IMR-90 (cell line): ENCODE measurements around the gene MAGED1. TPM values are rescaled to one million over a fixed set of nuclear protein-coding genes. Genes with fewer than 3 reads are reported as not detected.

ENCODE experiments used
- ATAC-seq: fragments of 200-7000 bp; cut with Tn5 transposase; 2 replicates; pipeline ENCODE4 v1.9.1; 2020; ENCODE audit warnings: low read depth, mild to moderate bottlenecking, moderate library complexity
- Bru-seq: library from RNA; stranded (reverse); fragments of 400-500 nt; gene quantifications from one replicate; lab custom pipeline; 2021; lab: Mats Ljungman, UMichigan
- BruChase-seq, 2 experiments: library from RNA; stranded (reverse); fragments of 400-500 nt; gene quantifications; one replicate each; lab custom pipeline; 2021; lab: Mats Ljungman, UMichigan
- BruUV-seq: library from RNA; stranded (reverse); fragments of 400-500 nt; replicated peaks from 2 replicates; lab custom pipeline; 2021; lab: Mats Ljungman, UMichigan
- CTCF ChIA-PET: fragments of 300-600 bp; formaldehyde crosslinking; extraction: SDS; loops from one replicate; lab custom pipeline; 2021; ENCODE audit warnings: antibody characterized with exemption; lab: Yijun Ruan, JAX
- POLR2A ChIA-PET: fragments of 300-600 bp; sonication (Branson Sonifier 250); formaldehyde crosslinking; loops from one replicate; lab custom pipeline; 2022; ENCODE audit warnings: antibody characterized with exemption; ENCODE audit not compliant: unreplicated experiment; lab: Charles Lee
- DNase-seq: peaks from one replicate; pipeline ENCODE4 v3.0.0; 2013
- H2AFZ ChIP-seq: replicated peaks from 2 replicates; pipeline ENCODE3; 2013; ENCODE audit warnings: low read length, mild to moderate bottlenecking; ENCODE audit not compliant: poor library complexity
- H2AK5ac ChIP-seq: 2 replicates; pipeline ENCODE4 v1.6.1; 2013; ENCODE audit warnings: low read depth, low read length, inconsistent platforms
- H2AK9ac ChIP-seq: replicated peaks from 2 replicates; pipeline ENCODE3; 2013; ENCODE audit warnings: mild to moderate bottlenecking, low read depth, low read length, moderate library complexity; ENCODE audit not compliant: poor library complexity
- H2BK120ac ChIP-seq: 2 replicates; pipeline ENCODE4 v1.6.1; 2013; ENCODE audit warnings: low read depth, low read length, inconsistent platforms
- H2BK15ac ChIP-seq: 3 replicates; pipeline ENCODE4 v1.6.1; 2013; ENCODE audit warnings: low read depth, low read length, inconsistent platforms
- H2BK20ac ChIP-seq: 2 replicates; pipeline ENCODE4 v1.6.1; 2013; ENCODE audit warnings: low read depth, mild to moderate bottlenecking, inconsistent platforms, low read length, moderate library complexity
- H2BK5ac ChIP-seq: 2 replicates; pipeline ENCODE4 v1.6.1; 2013; ENCODE audit warnings: mild to moderate bottlenecking, low read depth, low read length, inconsistent platforms; ENCODE audit not compliant: poor library complexity, severe bottlenecking
- H3K14ac ChIP-seq: replicated peaks from 2 replicates; pipeline ENCODE4 v1.6.1; 2013; ENCODE audit warnings: low read depth, low read length, inconsistent platforms
- H3K18ac ChIP-seq: 2 replicates; pipeline ENCODE4 v1.6.1; 2013; ENCODE audit warnings: low read depth, low read length, control low read depth
- H3K23ac ChIP-seq: 2 replicates; pipeline ENCODE4 v1.6.1; 2013; ENCODE audit warnings: low read depth, low read length, inconsistent platforms
- H3K27ac ChIP-seq: 2 replicates; pipeline ENCODE4 v1.5.1; 2013; ENCODE audit warnings: mild to moderate bottlenecking, control low read depth, low read length; ENCODE audit not compliant: insufficient read depth
- H3K27me3 ChIP-seq: 2 replicates; pipeline ENCODE4 v1.6.1; 2013; ENCODE audit warnings: low read length; ENCODE audit not compliant: control insufficient read depth, insufficient read depth
- H3K36me3 ChIP-seq: 2 replicates; pipeline ENCODE4 v1.6.1; 2013; ENCODE audit warnings: low read length, mixed read lengths; ENCODE audit not compliant: control insufficient read depth, insufficient read depth
- H3K4ac ChIP-seq: 2 replicates; pipeline ENCODE4 v1.6.1; 2013; ENCODE audit warnings: low read depth, low read length, inconsistent platforms
- H3K4me1 ChIP-seq: 2 replicates; pipeline ENCODE4 v1.6.1; 2013; ENCODE audit warnings: low read length, mixed read lengths; ENCODE audit not compliant: control insufficient read depth, insufficient read depth
- H3K4me2 ChIP-seq: 2 replicates; pipeline ENCODE4 v1.6.1; 2013; ENCODE audit warnings: low read depth, mild to moderate bottlenecking, control low read depth, low read length, moderate library complexity
- H3K4me3 ChIP-seq: 2 replicates; pipeline ENCODE4 v1.5.1; 2013; ENCODE audit warnings: low read depth, mild to moderate bottlenecking, control low read depth, low read length, moderate library complexity; ENCODE audit not compliant: insufficient read depth
- H3K56ac ChIP-seq: 2 replicates; pipeline ENCODE4 v1.6.1; 2013; ENCODE audit warnings: low read length, inconsistent platforms; ENCODE audit not compliant: insufficient read depth; ENCODE audit errors: extremely low read depth
- H3K79me1 ChIP-seq, 2 experiments: 2 replicates each; pipeline ENCODE4 v1.6.1; 2013; ENCODE audit warnings: low read length in 2 of 2, inconsistent platforms in 1 of 2, low read depth in 1 of 2
- H3K9ac ChIP-seq: 2 replicates; pipeline ENCODE4 v1.6.1; 2013; ENCODE audit warnings: low read depth, low read length, control low read depth
- H3K9me1 ChIP-seq: 2 replicates; pipeline ENCODE4 v1.6.1; 2013; ENCODE audit warnings: low read length, inconsistent platforms; ENCODE audit not compliant: insufficient read depth
- H3K9me3 ChIP-seq: 2 replicates; pipeline ENCODE4 v1.6.1; 2013; ENCODE audit warnings: low read length; ENCODE audit not compliant: control insufficient read depth, insufficient read depth
- H4K20me1 ChIP-seq: 2 replicates; pipeline ENCODE4 v1.6.1; 2013; ENCODE audit warnings: low read length, inconsistent platforms; ENCODE audit not compliant: insufficient read depth
- H4K5ac ChIP-seq: 2 replicates; pipeline ENCODE4 v1.6.1; 2013; ENCODE audit warnings: mild to moderate bottlenecking, low read depth, low read length, control low read depth
- H4K8ac ChIP-seq, 2 experiments: 2 replicates each; pipeline ENCODE4 v1.6.1; 2013; ENCODE audit warnings: low read depth in 2 of 2, low read length in 2 of 2, control low read depth in 1 of 2, inconsistent platforms in 1 of 2
- H4K91ac ChIP-seq: 2 replicates; pipeline ENCODE4 v1.6.1; 2013; ENCODE audit warnings: low read depth, low read length, inconsistent platforms; ENCODE audit not compliant: insufficient read depth
- BHLHE40 ChIP-seq: fragments of 150-350 bp; IDR thresholded peaks from 2 replicates; pipeline ENCODE4 v1.6.1; 2016; ENCODE audit warnings: mild to moderate bottlenecking, low read depth, low read length
- CEBPB ChIP-seq: IDR thresholded peaks from 2 replicates; pipeline ENCODE4 v1.6.1; 2012; ENCODE audit warnings: low read depth, low read length, improper control_type of control experiment
- MAFK ChIP-seq: IDR thresholded peaks from 2 replicates; pipeline ENCODE4 v1.6.1; 2012; ENCODE audit warnings: low read depth, low read length, improper control_type of control experiment
- POLR2A ChIP-seq: IDR thresholded peaks from 2 replicates; pipeline ENCODE4 v1.6.1; 2012; ENCODE audit warnings: mild to moderate bottlenecking, low read depth, low read length
- WGBS, 2 experiments: methylation state at CpG; one replicate each; pipeline versions ENCODE4 v1.1.5 to v1.1.7; 2013; ENCODE audit warnings: missing lambda C conversion rate in 2 of 2; ENCODE audit not compliant: insufficient read length in 1 of 2; ENCODE audit errors: extremely low coverage in 2 of 2; 5-methylcytosine and 5-hydroxymethylcytosine counted together
- dilution Hi-C: fragments of 300-500 bp; cut with HindIII; formaldehyde crosslinking; loops from one replicate; pipeline ENCODE4 v1.14.3; 2018; ENCODE audit warnings: low sequenced_read_pairs; ENCODE audit not compliant: unreplicated experiment
- in situ Hi-C: fragments of 300-500 bp; cut with MboI; formaldehyde crosslinking; loops from 3 replicates; pipeline ENCODE4 v1.14.3; 2019; ENCODE audit warnings: low sequenced_read_pairs, inconsistent platforms, mixed read lengths
- intact Hi-C: fragments of 100-400 bp; cut with micrococcal nuclease; formaldehyde crosslinking; loops from 2 replicates; pipeline ENCODE4 v1.10.0; 2022
- long read RNA-seq: library from polyadenylated mRNA; unstranded; transcript quantifications from one replicate; pipeline ENCODE4 v2.0.0, GENCODE V29; 2021; ENCODE audit not compliant: unreplicated experiment
- polyA plus RNA-seq, 3 experiments: library from polyadenylated mRNA; depleted of rRNA; stranded (reverse); fragments of >200 nt; gene quantifications; 2 replicates each; pipeline ENCODE4 v1.2.3, GENCODE V29; 2012; ENCODE audit warnings: low replicate concordance in 1 of 3
- total RNA-seq: library from RNA; depleted of rRNA; stranded (reverse); fragments of >200 nt; gene quantifications from 2 replicates; pipeline ENCODE4 v1.2.3, GENCODE V29; 2012; rRNA removed
- TF ChIP-seq, protein P1 (sequence below): fragments of 150-350 bp; IDR thresholded peaks from 2 replicates; pipeline ENCODE4 v1.6.1; 2016; ENCODE audit warnings: low read depth, mild to moderate bottlenecking, low read length, moderate library complexity, borderline replicate concordance
- TF ChIP-seq, protein P2 (sequence below): fragments of 150-350 bp; IDR thresholded peaks from 2 replicates; pipeline ENCODE4 v1.6.1; 2017; ENCODE audit warnings: mild to moderate bottlenecking, antibody characterized with exemption, low read length, low read depth

The MAGED1 gene, protein sequence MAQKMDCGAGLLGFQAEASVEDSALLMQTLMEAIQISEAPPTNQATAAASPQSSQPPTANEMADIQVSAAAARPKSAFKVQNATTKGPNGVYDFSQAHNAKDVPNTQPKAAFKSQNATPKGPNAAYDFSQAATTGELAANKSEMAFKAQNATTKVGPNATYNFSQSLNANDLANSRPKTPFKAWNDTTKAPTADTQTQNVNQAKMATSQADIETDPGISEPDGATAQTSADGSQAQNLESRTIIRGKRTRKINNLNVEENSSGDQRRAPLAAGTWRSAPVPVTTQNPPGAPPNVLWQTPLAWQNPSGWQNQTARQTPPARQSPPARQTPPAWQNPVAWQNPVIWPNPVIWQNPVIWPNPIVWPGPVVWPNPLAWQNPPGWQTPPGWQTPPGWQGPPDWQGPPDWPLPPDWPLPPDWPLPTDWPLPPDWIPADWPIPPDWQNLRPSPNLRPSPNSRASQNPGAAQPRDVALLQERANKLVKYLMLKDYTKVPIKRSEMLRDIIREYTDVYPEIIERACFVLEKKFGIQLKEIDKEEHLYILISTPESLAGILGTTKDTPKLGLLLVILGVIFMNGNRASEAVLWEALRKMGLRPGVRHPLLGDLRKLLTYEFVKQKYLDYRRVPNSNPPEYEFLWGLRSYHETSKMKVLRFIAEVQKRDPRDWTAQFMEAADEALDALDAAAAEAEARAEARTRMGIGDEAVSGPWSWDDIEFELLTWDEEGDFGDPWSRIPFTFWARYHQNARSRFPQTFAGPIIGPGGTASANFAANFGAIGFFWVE
- total RNA-seq (415 and 484 TPM in 2 replicates), polyA plus RNA-seq (2012; rRNA removed) (502 and 552 TPM in 2 replicates), Bru-seq, nascent RNA (percentile 75 among the genes with signal in this experiment), BruChase-seq, experiment 1, labeled RNA remaining after a 6-hour chase (percentile 81 among the genes with signal in this experiment), BruChase-seq, experiment 2, labeled RNA remaining after a 2-hour chase (percentile 83 among the genes with signal in this experiment)
- polyA plus RNA-seq (2012; cell fraction: cytosol; rRNA removed): 394 and 612 TPM in 2 replicates
- polyA plus RNA-seq (2012; cell fraction: nucleus; rRNA removed; ENCODE audit: low replicate concordance): 314 and 443 TPM in 2 replicates
- long read RNA-seq, transcript MAGED1-201 (13 exons, 2,747 nt): major isoform, 279 of 612 reads
- long read RNA-seq, transcript MAGED1-204 (13 exons, 2,701 nt): minor isoform, 9 of 612 reads
- long read RNA-seq, partial matches to known transcripts: 301 of 612 reads
- long read RNA-seq, other reads (novel, unspliced or antisense): 21 of 612 reads

DNA sequence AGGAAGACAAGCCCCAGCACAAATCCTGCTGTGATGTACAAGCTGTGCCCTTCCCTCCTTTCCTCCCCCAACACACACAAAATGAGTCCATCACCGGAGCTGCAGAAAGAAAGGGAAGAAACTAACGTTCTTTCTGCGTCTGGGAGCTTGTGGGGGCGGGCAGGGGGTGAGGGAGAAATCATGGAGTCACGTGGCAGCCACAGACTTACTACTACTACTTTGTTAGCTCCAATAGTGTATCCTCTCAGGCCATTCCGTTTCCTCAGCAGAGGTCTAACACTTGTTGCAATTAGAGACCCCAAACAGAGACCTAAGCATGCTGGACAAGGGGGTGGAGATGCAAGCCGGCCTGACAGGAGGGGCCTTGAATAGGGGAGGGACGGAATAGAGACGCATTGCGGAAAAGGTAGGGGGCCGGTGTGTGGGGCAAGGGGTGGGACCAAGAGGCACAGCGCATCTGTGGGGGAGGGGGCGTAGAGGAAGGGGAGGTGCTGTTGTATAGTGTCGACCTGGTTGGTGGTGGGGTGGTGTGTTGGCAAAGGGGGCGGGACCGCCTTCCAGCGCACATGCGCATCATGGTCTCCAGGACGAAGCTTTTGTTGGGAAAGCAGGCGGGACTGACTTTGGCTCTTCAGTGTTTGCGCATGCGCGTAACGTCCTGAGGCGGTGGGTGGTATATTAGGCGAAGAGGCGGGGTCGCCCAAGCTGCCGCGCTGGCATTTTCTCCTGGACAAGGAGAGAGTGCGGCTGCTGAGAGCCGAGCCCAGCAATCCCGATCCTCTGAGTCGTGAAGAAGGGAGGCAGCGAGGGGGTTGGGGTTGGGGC is at the start of gene MAGED1:
MAGED1 (plus strand) TSS at position 703 of the 825 bp plus-strand sequence. CDS start 682 bp downstream, outside the sequence.
- Histone ChIP-seq H2BK120ac (0 out of 2 replicates have a peak within 1 kb of the TSS, but pooled peaks have one; percentile 26), H3K79me1 (peaks cover 0 to 31% of the 10 kb centered on the region in 2 experiments; a peak in 3 of 4 replicates), H3K4me2 (peak within 1 kb of the TSS; percentile 85), H3K9me3 (no peaks in the 10 kb centered on the region), H2AK9ac (peak within 1 kb of the TSS; percentile 99), H3K14ac (peak within 1 kb of the TSS; percentile 92), H2AFZ (peak within 1 kb of the TSS; percentile 83), H3K27ac (peak within 1 kb of the TSS; percentile 85), H2BK20ac (no peak within 1 kb of the TSS), H3K4me1 (peaks cover 17% of the 10 kb centered on the region), H2AK5ac (peak within 1 kb of the TSS; percentile 81), H3K4ac (peak within 1 kb of the TSS; percentile 92), H3K23ac (peak within 1 kb of the TSS; percentile 88), H3K27me3 (no peaks in the 10 kb centered on the region), H4K5ac (peak within 1 kb of the TSS; percentile 78), H3K9ac (peak within 1 kb of the TSS; percentile 99), H3K9me1 (peaks cover 13% of the 10 kb centered on the region; the same call in 1 of the 2 replicates), H4K91ac (peak within 1 kb of the TSS; percentile 88), H2BK5ac (peak within 1 kb of the TSS; percentile 62), H4K8ac (peak within 1 kb of the TSS; percentile 84 to 89), H2BK15ac (no peak within 1 kb of the TSS), H3K4me3 (peak within 1 kb of the TSS; percentile 97), H3K36me3 (peaks cover 27% of the 10 kb centered on the region), H4K20me1 (peaks cover 37% of the 10 kb centered on the region), H3K18ac (peak within 1 kb of the TSS; percentile 62), H3K56ac (peak within 1 kb of the TSS; percentile 96)
- ATAC-seq (peak; percentile 86), DNase-seq (peak; percentile 95)
- dilution Hi-C loops: no loop called here
- POLR2A ChIA-PET: interaction anchor here (0.7 kb wide), 1 partner anchor 91 kb away, joined by 3 read pairs; no protein-coding TSS in a partner anchor
- 27% methylated on average over 3 of the region's 35 CpGs; no CpG with 5 or more reads in 1 of the 2 experiments for WGBS, 2 experiments
- BruUV-seq: no TSS peak
- CTCF ChIA-PET: no interaction called here
- intact Hi-C loops: loop anchor here (2.0 to 10.0 kb wide), 3 partner anchors 90 to 278 kb away; partner anchors contain the start of gene CENPVL3
- TF ChIP-seq POLR2A (peak; percentile 97), BHLHE40 (no peak), MAFK (peak; percentile 34; the same call in 1 of the 2 replicates), CEBPB (peak; percentile 37; the same call in 1 of the 2 replicates)
- TF ChIP-seq, protein P1, sequence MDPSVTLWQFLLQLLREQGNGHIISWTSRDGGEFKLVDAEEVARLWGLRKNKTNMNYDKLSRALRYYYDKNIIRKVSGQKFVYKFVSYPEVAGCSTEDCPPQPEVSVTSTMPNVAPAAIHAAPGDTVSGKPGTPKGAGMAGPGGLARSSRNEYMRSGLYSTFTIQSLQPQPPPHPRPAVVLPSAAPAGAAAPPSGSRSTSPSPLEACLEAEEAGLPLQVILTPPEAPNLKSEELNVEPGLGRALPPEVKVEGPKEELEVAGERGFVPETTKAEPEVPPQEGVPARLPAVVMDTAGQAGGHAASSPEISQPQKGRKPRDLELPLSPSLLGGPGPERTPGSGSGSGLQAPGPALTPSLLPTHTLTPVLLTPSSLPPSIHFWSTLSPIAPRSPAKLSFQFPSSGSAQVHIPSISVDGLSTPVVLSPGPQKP: no peak
- TF ChIP-seq, protein P2, sequence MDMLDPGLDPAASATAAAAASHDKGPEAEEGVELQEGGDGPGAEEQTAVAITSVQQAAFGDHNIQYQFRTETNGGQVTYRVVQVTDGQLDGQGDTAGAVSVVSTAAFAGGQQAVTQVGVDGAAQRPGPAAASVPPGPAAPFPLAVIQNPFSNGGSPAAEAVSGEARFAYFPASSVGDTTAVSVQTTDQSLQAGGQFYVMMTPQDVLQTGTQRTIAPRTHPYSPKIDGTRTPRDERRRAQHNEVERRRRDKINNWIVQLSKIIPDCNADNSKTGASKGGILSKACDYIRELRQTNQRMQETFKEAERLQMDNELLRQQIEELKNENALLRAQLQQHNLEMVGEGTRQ: peak; percentile 51
- in situ Hi-C loops: no loop called here
